Mesothelial cell of epicardium (in vitro differentiated cells): ENCODE results near the gene LSM12. TPM values are rescaled to one million over a fixed set of nuclear protein-coding genes. Genes with fewer than 3 reads are reported as not detected.
A peak's percentile ranks its signal among the peaks of the same experiment; 100 is the strongest.

Experiments used
- DNase-seq, 2 experiments: peaks; one replicate each; pipeline ENCODE4 v3.0.0; 2021; ENCODE audit warnings: low spot score in 2 of 2; ENCODE audit not compliant: unreplicated experiment in 2 of 2
- H3K27ac Mint-ChIP-seq: 2 replicates; pipeline ENCODE4 v1.8.0; 2021; ENCODE audit warnings: mixed read lengths
- H3K27me3 Mint-ChIP-seq: 2 replicates; pipeline ENCODE4 v1.8.0; 2021; ENCODE audit warnings: low read depth, mixed read lengths
- H3K36me3 Mint-ChIP-seq: 2 replicates; pipeline ENCODE4 v1.8.0; 2021; ENCODE audit warnings: mixed read lengths
- H3K4me1 Mint-ChIP-seq: 2 replicates; pipeline ENCODE4 v1.8.0; 2021; ENCODE audit warnings: mixed read lengths
- H3K4me3 Mint-ChIP-seq: 2 replicates; pipeline ENCODE4 v1.8.0; 2021; ENCODE audit warnings: mild to moderate bottlenecking, moderate library complexity, mixed read lengths
- H3K9me3 Mint-ChIP-seq: 2 replicates; pipeline ENCODE4 v1.8.0; 2021; ENCODE audit warnings: mixed read lengths
- total RNA-seq: library from RNA; stranded (reverse); gene quantifications from 3 replicates; pipeline ENCODE4 v1.2.1, GENCODE V29; 2021
- TF ChIP-seq, protein P1 (sequence below): fragments of 200-600 bp; sonication (generic); IDR thresholded peaks from one replicate; pipeline ENCODE4 v1.5.0; 2021; ENCODE audit warnings: antibody characterized with exemption; ENCODE audit not compliant: unreplicated experiment

Gene LSM12
- total RNA-seq, 1 donor from 2014 or later = 58.0 TPM

DNA sequence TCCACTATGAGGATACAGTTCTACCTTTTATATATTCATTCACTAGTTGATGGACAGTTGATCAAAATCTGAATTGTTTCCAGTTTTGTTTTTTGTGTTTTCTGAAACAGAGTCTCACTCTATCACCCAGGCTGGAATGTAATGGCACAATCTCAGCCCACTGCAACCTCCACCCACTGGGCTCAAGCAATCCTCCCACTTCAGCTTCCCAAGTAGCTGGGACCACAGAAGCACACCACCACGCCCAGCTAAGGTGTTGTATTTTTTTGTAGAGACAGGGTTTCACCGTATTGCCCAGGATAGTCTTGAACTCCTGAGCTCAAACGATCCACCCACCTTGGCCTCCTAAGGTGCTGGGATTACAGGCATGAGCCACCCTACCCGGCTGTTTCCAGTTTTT lies 21.0 kb downstream of the LSM12 start:
- Mint-ChIP-seq H3K4me1 (peaks cover 9% of the 10 kb centered on the region), H3K36me3 (peaks cover 11% of the 10 kb centered on the region), H3K27me3 (no peaks in the 10 kb centered on the region), H3K9me3 (peaks cover 3% of the 10 kb centered on the region), H3K27ac (no peak overlapping the region), H3K4me3 (no peak overlapping the region)
- no peak for DNase-seq
- TF ChIP-seq, protein P1, sequence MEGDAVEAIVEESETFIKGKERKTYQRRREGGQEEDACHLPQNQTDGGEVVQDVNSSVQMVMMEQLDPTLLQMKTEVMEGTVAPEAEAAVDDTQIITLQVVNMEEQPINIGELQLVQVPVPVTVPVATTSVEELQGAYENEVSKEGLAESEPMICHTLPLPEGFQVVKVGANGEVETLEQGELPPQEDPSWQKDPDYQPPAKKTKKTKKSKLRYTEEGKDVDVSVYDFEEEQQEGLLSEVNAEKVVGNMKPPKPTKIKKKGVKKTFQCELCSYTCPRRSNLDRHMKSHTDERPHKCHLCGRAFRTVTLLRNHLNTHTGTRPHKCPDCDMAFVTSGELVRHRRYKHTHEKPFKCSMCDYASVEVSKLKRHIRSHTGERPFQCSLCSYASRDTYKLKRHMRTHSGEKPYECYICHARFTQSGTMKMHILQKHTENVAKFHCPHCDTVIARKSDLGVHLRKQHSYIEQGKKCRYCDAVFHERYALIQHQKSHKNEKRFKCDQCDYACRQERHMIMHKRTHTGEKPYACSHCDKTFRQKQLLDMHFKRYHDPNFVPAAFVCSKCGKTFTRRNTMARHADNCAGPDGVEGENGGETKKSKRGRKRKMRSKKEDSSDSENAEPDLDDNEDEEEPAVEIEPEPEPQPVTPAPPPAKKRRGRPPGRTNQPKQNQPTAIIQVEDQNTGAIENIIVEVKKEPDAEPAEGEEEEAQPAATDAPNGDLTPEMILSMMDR = no peak

DNA sequence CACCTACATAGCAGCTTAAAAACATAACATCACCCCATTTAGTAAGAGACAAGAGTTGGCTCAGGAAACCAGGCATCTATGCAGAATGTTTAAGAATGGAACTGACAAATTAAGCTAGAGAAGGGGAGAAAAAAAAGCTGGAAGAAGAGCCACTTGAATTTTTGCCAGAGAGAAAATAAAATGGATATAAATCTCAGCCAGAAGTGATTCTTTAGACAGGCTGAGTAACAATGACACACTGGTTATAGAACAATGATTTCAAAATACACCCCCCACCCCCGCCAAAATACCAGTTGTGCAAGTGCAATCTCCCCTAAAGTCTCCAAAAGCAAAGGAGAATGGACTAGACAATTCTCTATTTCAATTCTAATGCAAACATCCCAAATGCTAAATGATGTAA lies 22.4 kb downstream of the LSM12 start:
- H3K4me3 Mint-ChIP-seq = no peak overlapping the region
- no peak for DNase-seq
- H3K36me3 Mint-ChIP-seq = peaks cover 11% of the 10 kb centered on the region
- peaks cover 3% of the 10 kb centered on the region for H3K9me3 Mint-ChIP-seq
- TF ChIP-seq, protein P1 = no peak
- H3K27ac Mint-ChIP-seq = peak overlapping the region; percentile 3
- H3K4me1 Mint-ChIP-seq = peaks cover 14% of the 10 kb centered on the region
- H3K27me3 Mint-ChIP-seq = no peaks in the 10 kb centered on the region

DNA sequence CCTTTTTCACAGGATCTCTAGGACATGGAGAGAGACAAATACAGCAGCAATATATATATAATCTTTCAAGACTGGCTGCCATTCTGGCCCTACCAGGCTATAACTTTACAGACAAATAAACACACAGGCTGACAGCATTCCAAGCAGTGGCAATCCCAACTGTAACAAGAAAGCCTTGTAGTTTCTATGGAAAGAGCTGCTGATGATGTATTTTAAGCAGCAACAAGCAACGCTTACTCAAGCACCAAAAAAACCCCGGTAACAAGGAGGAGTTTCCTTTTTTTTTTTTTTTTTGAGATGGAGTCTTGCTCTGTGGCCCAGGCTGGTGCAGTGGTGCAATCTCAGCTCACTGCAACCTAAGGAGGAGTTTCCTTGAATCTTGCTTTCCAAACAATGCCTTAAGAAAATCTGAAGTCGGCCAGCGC lies 23.2 kb downstream of the LSM12 start:
- H3K36me3 Mint-ChIP-seq = peaks cover 8% of the 10 kb centered on the region
- peaks cover 14% of the 10 kb centered on the region for H3K4me1 Mint-ChIP-seq
- peaks cover 3% of the 10 kb centered on the region for H3K9me3 Mint-ChIP-seq
- H3K4me3 Mint-ChIP-seq = no peak overlapping the region
- no peaks in the 10 kb centered on the region for H3K27me3 Mint-ChIP-seq
- peak overlapping the region; percentile 3 for H3K27ac Mint-ChIP-seq
- no peak for DNase-seq
- TF ChIP-seq, protein P1 = no peak

DNA sequence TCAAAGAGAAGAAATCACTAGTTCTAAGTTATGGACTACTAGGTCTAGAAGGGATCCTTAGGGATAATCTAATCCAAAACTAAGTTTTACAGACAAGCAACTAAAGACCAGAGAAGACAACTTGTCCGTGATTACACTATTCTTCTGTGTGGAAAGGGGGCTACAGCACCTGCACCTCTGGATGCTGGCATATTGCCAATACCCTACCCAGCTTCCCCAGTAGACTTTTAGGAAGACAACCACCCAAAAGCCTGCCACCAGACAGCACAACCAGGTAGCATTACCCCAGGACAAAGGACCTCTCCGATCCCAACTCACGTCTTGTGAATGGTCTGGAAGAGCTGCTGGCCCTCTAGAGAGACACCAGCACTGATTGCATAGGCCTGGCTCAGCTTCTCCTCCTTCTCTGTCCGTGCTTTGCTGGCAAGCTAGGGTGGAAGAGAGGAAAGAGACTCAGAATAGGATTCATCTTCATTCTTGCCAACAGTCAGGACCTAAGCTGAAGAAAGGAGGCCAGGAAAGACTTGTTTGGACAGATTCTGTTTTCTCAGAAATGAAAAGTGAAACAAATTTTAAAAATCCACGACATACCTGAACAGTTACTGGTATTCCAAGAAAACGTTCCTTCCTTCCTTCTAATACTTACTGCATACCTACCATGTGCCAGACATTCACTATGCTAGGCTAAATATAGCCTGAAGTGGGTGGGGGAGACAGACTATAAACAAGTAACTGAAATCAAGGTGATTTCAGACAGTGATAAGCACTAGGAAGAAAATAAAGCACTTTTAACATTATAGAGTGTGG lies 26.4 kb downstream of the LSM12 start:
- peak overlapping the region; percentile 76 for H3K27ac Mint-ChIP-seq
- no peak overlapping the region for H3K4me3 Mint-ChIP-seq
- TF ChIP-seq, protein P1 = no peak
- H3K36me3 Mint-ChIP-seq = peaks cover 9% of the 10 kb centered on the region
- no peaks in the 10 kb centered on the region for H3K27me3 Mint-ChIP-seq
- peaks cover 14% of the 10 kb centered on the region for H3K4me1 Mint-ChIP-seq
- no peaks in the 10 kb centered on the region for H3K9me3 Mint-ChIP-seq
- no peak for DNase-seq

DNA sequence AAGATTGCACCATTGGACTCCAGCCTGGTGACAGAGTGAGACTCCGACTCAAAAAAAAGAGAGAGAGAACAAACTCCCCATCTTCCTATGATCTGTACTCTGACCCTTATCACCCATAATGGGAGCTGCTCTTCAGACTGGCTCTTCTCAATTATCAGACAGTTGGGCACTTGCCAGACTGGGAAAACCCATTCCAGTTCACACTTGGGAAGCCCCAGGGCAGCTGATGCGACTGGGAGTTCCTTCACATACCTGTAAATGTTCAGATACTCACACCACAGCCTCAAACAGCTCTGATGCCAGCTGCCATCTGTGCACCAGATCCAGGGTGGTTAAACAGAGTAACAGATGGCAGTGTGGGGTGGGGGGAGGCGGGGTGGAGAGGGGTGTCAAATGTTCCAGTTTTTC lies 27.9 kb downstream of the LSM12 start:
- Mint-ChIP-seq H3K36me3 (peaks cover 16% of the 10 kb centered on the region), H3K4me1 (peaks cover 11% of the 10 kb centered on the region), H3K9me3 (no peaks in the 10 kb centered on the region), H3K4me3 (no peak overlapping the region), H3K27me3 (no peaks in the 10 kb centered on the region), H3K27ac (no peak overlapping the region)
- DNase-seq = no peak
- TF ChIP-seq, protein P1 = no peak
